Measurements from ENCODE around the gene PALLD. TPM values are rescaled to one million over a fixed set of nuclear protein-coding genes. Genes with fewer than 3 reads are reported as not detected.

Gene PALLD
- total RNA-seq, 2 experiments from 2014 or later = 2.4 to 2.8 TPM

DNA sequence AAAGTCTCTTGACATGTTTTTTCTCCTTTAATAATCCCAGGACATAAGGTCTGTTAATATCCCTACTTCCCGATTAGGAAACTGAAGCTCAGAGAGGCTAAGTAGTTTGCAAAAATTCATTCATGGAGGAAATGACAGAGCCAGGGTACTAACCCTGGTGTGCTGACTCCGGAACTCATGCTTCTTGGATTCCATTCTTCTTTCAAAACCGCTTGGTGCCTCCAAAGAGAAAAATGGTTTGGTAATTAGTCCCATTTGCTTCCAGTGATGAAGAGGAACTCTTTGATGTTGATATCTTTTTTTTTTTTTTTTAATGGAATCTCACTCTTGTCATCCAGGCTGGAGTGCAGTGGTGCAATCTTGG lies 146.9 kb downstream of the PALLD start:
- Mint-ChIP-seq H3K4me3 (no peak overlapping the region), H3K27ac (no peak overlapping the region), H3K4me1 (no peaks in the 10 kb centered on the region), H3K9me3 (no peaks in the 10 kb centered on the region), H3K36me3 (ENCODE audit: low read depth) (no peaks in the 10 kb centered on the region), H3K27me3 (peaks cover 13% of the 10 kb centered on the region)
- ChIA-PET CTCF (interaction anchor here (0.7 kb wide), 1 partner anchor 191 kb away, joined by 3 read pairs; no protein-coding TSS in a partner anchor), POLR2A (no interaction called here)
- no peak for DNase-seq

DNA sequence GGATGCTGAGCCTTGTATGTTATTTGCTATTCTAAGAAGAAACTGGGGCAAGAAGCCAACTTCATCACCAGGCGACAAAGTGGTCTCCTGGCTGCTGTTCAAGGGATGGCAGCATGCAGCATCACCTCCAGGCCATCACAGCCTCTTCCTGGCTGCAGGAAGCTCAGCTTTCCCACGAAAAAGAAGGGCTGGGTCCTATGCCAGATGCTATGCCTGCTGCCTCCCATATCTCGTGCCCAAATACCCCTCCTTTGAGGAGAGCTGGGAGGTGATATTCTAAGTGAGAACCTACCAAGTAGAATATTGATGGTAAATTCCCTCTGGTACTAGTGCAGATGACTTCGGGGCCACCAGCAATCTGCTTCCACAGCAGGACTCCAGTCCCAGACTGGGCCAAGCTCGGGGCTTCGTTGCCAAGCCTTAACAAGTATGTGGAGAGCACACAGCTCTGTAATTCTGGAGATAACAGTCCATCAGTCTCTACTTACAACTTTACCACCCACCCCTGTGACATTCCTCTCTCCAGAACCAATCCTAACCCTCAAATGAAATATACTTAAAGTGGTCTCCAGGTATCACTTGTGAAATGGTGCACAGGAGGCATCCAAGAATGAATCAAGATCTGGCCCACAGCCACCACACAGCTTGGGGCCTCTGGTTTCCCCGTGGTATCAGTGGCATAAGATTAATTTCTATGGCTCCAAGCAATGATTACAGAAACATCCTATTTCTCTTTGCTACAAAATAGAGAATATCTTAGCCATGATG lies 149.3 kb downstream of the PALLD start:
- no peak for DNase-seq
- Mint-ChIP-seq H3K36me3 (ENCODE audit: low read depth) (no peaks in the 10 kb centered on the region), H3K9me3 (no peaks in the 10 kb centered on the region), H3K4me3 (no peak overlapping the region), H3K27ac (no peak overlapping the region), H3K4me1 (no peaks in the 10 kb centered on the region), H3K27me3 (peaks cover 21% of the 10 kb centered on the region)
- ChIA-PET POLR2A (no interaction called here), CTCF (no interaction called here)

DNA sequence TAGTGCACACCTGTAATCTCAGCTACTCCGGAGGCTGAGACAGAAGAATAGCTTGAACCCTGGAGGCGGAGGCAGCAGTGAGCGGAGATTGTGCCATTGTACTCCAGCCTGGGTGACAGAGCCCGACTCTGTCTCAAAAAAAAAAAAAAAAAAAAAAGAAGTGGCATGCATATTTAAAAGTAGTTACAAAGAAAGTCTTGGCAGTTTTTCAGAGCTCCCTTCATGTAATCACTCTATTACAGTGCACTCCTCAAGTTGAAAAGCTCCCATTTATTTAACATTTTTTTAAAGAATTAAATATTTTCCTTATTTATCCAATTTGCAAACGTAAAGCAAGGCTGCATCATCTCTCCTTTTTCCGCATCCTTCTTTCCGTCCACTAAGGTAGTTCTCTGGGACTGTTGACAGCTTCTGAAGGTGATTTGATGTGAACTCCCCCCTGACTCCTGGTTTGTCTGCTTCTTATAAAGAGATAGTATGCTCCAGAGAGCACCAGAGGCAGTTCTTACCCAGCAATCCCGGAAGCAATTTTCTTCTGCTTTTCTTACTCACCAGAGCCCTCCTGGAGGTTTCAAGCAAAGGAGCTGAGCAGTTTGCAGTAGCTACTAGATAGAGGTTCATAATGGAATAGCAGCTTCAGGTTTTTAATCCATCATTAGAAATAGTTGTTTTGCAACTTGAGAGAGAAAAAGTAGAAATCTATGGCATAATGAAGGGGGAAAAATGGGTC lies 151.0 kb downstream of the PALLD start:
- POLR2A ChIA-PET = no interaction called here
- Mint-ChIP-seq H3K4me3 (no peak overlapping the region), H3K4me1 (no peaks in the 10 kb centered on the region), H3K27me3 (peaks cover 26% of the 10 kb centered on the region), H3K9me3 (no peaks in the 10 kb centered on the region), H3K27ac (no peak overlapping the region), H3K36me3 (ENCODE audit: low read depth) (no peaks in the 10 kb centered on the region)
- CTCF ChIA-PET = interaction anchor here (0.5 to 0.7 kb wide), 2 partner anchors 47 to 68 kb away, joined by 3 to 5 read pairs; no protein-coding TSS in a partner anchor
- no peak for DNase-seq

DNA sequence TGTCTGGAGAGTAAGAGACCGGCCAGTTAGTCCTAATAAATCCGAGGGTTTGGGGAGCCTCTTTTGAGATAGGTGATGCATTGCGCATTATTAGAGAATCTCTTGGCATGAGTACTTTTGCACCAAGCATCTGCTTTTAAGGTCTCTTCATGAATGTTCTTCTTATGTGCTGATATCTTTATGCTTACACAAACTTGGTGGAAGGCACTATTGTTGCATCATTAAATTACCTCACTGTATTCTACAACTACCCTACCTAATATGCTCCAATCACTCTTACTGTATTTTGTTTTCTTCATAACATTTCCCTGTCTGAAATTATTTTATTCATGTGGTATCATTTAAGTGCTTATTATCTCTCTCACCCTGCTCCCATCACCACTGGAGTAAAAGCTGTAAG lies 151.6 kb downstream of the PALLD start:
- Mint-ChIP-seq H3K9me3 (no peaks in the 10 kb centered on the region), H3K4me3 (no peak overlapping the region), H3K27ac (no peak overlapping the region), H3K4me1 (no peaks in the 10 kb centered on the region), H3K27me3 (peaks cover 28% of the 10 kb centered on the region), H3K36me3 (ENCODE audit: low read depth) (no peaks in the 10 kb centered on the region)
- ChIA-PET CTCF (no interaction called here), POLR2A (no interaction called here)
- DNase-seq = no peak

DNA sequence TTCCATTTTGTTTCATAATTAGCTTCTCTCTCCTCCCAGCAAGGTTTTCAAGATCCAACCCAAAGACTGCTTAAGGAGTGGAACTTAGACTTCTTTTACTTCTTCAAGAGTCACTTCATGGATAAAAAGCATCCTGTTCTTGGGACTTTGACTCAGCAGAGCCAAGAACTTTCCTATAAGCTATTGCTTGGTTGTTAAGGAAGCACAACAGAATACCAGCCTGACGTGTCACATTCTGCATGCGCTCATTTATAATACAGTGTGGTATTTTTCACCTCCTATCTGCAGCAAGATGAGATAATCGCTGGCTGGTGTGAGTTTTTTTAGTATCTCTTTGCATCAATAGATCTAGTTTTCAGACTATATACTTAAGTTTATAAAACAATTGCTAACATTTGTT lies 152.1 kb downstream of the PALLD start:
- H3K9me3 Mint-ChIP-seq = no peaks in the 10 kb centered on the region
- no peak overlapping the region for H3K4me3 Mint-ChIP-seq
- H3K36me3 Mint-ChIP-seq (ENCODE audit: low read depth) = no peaks in the 10 kb centered on the region
- no peak overlapping the region for H3K27ac Mint-ChIP-seq
- peaks cover 29% of the 10 kb centered on the region for H3K27me3 Mint-ChIP-seq
- no peaks in the 10 kb centered on the region for H3K4me1 Mint-ChIP-seq
- DNase-seq = no peak
- POLR2A ChIA-PET = no interaction called here
- CTCF ChIA-PET = no interaction called here

DNA sequence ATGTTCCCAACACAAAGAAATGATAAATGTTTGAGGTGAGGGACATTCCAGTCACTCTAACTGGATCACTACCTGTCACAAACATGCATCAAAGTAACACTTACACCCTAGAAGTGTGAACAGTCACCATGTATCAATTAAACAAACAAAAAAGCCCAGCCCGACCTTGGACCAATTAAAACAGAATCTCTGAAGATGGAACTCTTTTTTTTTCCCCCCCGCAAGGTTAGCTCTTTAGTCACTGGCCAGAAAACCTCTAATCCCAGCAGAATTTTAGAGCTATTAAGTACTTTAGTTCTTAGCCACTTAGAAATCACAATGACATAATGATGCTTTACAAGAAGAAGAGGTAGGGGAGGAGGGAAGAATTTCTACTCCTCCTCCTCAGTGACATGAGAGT lies 154.5 kb downstream of the PALLD start:
- H3K27ac Mint-ChIP-seq = no peak overlapping the region

DNA sequence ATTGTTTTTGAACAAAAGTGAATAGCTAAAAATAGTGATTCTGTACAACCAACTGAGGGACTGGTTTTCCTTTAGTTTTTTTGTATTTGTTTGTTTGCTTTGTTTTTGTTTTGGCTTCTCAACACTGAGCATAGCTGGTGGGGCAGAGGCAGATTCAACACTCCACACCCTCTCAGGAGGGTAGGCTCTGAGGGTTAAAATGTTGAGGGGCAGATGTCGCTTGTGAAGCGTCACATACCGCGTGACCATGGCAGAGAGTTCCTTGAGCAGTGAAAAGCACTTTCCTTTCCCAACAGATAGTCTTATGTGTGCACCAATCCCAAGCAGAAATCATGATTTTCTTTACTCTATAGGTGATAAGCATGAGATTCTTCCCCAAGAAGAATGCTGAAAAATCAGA lies 155.0 kb downstream of the PALLD start:
- Mint-ChIP-seq H3K4me3 (no peak overlapping the region), H3K27me3 (peaks cover 39% of the 10 kb centered on the region), H3K27ac (no peak overlapping the region), H3K9me3 (no peaks in the 10 kb centered on the region), H3K4me1 (peaks cover 1% of the 10 kb centered on the region), H3K36me3 (ENCODE audit: low read depth) (no peaks in the 10 kb centered on the region)
- CTCF ChIA-PET = interaction anchor here (1.2 kb wide), 1 partner anchor 8 kb away, joined by 3 read pairs; no protein-coding TSS in a partner anchor
- POLR2A ChIA-PET = no interaction called here
- no peak for DNase-seq

More for the DNA sequence above, 154.5 kb downstream of the PALLD start:
- no peak for DNase-seq
- H3K36me3 Mint-ChIP-seq (ENCODE audit: low read depth) = no peaks in the 10 kb centered on the region
- H3K4me3 Mint-ChIP-seq = no peak overlapping the region
- ChIA-PET POLR2A (interaction anchor here (0.6 kb wide), 1 partner anchor 268 kb away, joined by 3 read pairs; no protein-coding TSS in a partner anchor), CTCF (interaction anchor here (1.2 kb wide), 1 partner anchor 9 kb away, joined by 3 read pairs; no protein-coding TSS in a partner anchor)
- peaks cover 37% of the 10 kb centered on the region for H3K27me3 Mint-ChIP-seq
- peaks cover 1% of the 10 kb centered on the region for H3K4me1 Mint-ChIP-seq
- no peaks in the 10 kb centered on the region for H3K9me3 Mint-ChIP-seq

DNA sequence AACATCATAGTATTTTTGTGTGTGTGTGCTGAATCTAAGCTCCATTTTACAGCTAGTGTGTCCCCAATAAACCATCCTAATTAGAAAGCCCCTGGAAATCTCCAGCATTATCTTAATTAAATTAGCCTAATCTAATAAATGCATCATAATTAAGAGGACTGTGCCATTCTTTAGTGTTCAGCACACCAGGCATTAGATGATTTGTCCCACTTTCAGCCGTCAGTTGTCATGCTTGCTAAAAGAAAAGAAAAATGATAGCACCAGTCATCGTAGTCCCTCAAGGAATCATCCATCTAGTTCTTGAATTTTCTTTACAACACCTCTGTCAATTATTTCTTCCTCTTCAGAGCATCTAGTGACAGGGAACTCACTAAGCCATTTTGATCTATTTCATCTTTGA lies 155.9 kb downstream of the PALLD start:
- peaks cover 41% of the 10 kb centered on the region for H3K27me3 Mint-ChIP-seq
- peaks cover 1% of the 10 kb centered on the region for H3K4me1 Mint-ChIP-seq
- DNase-seq = no peak
- POLR2A ChIA-PET = no interaction called here
- no peak overlapping the region for H3K27ac Mint-ChIP-seq
- CTCF ChIA-PET = no interaction called here
- no peak overlapping the region for H3K4me3 Mint-ChIP-seq
- no peaks in the 10 kb centered on the region for H3K36me3 Mint-ChIP-seq (ENCODE audit: low read depth)
- H3K9me3 Mint-ChIP-seq = no peaks in the 10 kb centered on the region

DNA sequence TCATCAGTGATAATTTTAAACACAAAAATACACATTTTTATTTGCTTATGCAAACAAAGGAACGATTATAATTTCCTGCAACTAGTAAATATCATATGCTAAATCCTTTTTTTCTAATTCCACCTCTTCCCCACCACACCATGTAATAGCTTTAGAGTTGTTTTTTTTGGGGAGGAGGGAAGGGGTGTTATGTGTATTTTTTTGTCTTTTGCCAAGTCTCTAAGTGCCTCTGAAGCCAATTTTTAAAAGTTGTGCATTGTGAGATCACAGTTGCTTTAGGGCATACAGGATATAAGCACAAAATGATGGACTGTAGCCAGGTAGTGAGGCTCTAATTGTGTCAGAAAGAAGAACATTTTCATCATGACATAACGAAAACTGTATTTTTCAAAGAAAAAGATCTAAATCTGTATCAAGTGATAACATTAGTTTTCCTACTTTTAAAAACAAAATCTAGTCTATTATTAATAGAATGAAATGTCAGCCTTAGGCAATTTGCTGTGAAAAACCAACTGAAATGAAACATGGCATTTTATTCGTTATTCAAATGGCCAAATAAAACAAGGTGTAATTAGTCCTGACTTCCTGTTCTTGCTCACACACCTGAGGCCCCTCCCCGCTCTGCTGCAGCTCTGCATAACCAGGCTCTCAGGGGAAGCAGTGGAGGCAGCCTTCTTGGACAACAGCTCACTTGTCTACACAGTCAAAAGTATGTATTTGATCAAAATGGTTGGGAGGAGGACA lies 157.4 kb downstream of the PALLD start:
- peaks cover 36% of the 10 kb centered on the region for H3K27me3 Mint-ChIP-seq
- H3K9me3 Mint-ChIP-seq = no peaks in the 10 kb centered on the region
- no peak for DNase-seq
- ChIA-PET POLR2A (no interaction called here), CTCF (interaction anchor here (0.6 kb wide), 1 partner anchor 63 kb away, joined by 3 read pairs; no protein-coding TSS in a partner anchor)
- no peaks in the 10 kb centered on the region for H3K36me3 Mint-ChIP-seq (ENCODE audit: low read depth)
- no peak overlapping the region for H3K27ac Mint-ChIP-seq
- H3K4me3 Mint-ChIP-seq = no peak overlapping the region
- peaks cover 1% of the 10 kb centered on the region for H3K4me1 Mint-ChIP-seq

DNA sequence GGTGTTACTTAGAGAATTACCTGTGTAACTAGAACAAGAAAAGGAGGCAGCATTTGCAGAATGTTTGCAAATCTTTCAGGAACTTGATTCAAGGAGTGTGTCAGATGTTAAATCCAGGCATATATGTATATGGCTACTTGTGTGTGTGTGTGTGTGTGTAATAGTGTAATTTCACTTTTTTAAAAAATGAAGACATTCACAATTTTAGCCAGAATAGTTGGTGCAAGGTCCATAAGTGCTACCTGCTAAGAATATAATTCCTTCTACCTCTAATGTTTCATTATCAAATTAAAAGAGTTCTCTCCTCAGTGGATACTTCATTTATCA lies 158.0 kb downstream of the PALLD start:
- Mint-ChIP-seq H3K4me1 (peaks cover 1% of the 10 kb centered on the region), H3K9me3 (no peaks in the 10 kb centered on the region), H3K27ac (no peak overlapping the region), H3K27me3 (peaks cover 36% of the 10 kb centered on the region), H3K4me3 (no peak overlapping the region), H3K36me3 (ENCODE audit: low read depth) (no peaks in the 10 kb centered on the region)
- no peak for DNase-seq
- CTCF ChIA-PET = no interaction called here
- POLR2A ChIA-PET = no interaction called here

DNA sequence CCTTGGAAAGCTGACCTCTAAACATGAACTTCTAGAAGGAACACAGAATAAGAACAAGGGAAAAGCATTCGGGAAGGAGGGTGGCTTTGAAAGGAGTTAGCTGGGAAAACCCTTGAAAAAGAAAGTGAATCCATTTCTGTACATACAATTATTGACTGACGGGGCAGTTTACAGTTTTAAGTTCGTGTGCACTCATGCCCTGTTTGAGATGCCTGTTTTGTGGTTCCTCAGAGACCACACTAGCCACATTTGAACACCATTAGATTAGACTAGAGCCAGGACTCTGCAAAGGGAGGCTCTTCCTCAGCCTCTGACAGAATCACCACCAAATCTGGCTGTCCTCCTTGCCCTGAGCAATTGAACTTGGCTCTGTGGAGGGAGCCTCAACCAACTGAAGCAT lies 158.3 kb downstream of the PALLD start:
- peaks cover 36% of the 10 kb centered on the region for H3K27me3 Mint-ChIP-seq
- no peaks in the 10 kb centered on the region for H3K9me3 Mint-ChIP-seq
- ChIA-PET CTCF (no interaction called here), POLR2A (no interaction called here)
- peaks cover 1% of the 10 kb centered on the region for H3K4me1 Mint-ChIP-seq
- H3K36me3 Mint-ChIP-seq (ENCODE audit: low read depth) = no peaks in the 10 kb centered on the region
- DNase-seq = no peak
- H3K27ac Mint-ChIP-seq = no peak overlapping the region
- H3K4me3 Mint-ChIP-seq = no peak overlapping the region

DNA sequence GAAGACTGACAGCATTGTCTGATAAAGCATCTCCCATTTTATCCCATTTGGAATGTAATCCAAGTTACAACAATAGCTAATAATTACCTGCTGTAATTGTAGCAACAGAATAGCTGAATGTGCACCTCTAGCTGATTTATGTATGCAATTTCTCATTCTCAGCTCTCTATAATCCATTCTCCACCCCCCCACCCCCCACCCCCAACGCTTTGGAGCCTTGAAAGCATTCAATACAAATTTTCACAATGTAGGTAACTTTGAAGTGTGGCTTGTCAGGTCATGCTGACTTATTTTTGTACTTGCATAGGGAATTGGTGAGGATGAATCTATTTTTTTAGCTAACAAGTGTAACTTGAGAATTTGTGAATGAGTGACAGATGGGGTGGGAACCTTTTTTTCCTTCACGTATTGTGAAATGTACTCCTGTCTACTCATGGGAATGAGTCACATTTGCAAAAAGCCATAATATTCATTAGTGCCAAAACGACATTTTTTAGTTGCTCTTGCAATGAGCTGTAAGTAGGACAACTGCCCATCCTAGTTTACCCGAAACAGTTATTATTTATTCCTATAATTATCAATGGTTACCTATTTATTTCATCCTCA lies 159.3 kb downstream of the PALLD start:
- no peak for DNase-seq
- Mint-ChIP-seq H3K9me3 (no peaks in the 10 kb centered on the region), H3K27me3 (peaks cover 33% of the 10 kb centered on the region), H3K36me3 (ENCODE audit: low read depth) (no peaks in the 10 kb centered on the region), H3K27ac (no peak overlapping the region), H3K4me3 (no peak overlapping the region), H3K4me1 (peaks cover 1% of the 10 kb centered on the region)
- ChIA-PET CTCF (interaction anchor here (0.5 to 0.6 kb wide), 2 partner anchors 502 to 915 kb away, joined by 3 to 4 read pairs; no protein-coding TSS in a partner anchor), POLR2A (no interaction called here)

Measured in activated CD4-positive, alpha-beta T cell treated with anti-CD3 and anti-CD28 coated beads, Interleukin-2, amount 10 ng/mL, durations not matched to agents 7 days and 5 days (primary cell).